Measurements from ENCODE around the gene IPP.
"Not testable (repeated sequence)": the region's sequence is repeated elsewhere in the genome, so short reads cannot be mapped to it uniquely, and the experiment has no call there.

DNA sequence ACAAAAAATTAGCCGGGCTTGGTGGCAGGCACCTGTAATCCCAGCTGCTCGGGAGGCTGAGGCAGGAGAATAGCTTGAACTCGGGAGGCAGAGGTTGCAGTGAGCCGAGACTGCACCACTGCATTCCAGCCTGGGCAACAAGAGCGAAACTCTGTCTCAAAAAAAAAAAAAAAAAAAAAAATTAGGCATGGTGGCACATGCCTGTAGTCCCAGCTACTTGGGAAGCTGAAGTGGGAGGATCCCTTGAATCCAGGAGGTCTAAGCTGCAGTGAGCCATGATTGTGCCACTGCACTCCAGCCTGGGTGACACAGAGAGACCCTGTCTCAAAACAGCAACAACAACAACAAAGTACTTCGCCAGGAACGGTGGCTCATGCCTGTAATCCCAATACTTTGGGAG, 73.9 kb downstream of the IPP start:
- TF ChIP-seq POLR2A (IDR thresholded peaks at IDR 0.05), result not testable (repeated sequence)
- TF ChIP-seq, protein P1, sequence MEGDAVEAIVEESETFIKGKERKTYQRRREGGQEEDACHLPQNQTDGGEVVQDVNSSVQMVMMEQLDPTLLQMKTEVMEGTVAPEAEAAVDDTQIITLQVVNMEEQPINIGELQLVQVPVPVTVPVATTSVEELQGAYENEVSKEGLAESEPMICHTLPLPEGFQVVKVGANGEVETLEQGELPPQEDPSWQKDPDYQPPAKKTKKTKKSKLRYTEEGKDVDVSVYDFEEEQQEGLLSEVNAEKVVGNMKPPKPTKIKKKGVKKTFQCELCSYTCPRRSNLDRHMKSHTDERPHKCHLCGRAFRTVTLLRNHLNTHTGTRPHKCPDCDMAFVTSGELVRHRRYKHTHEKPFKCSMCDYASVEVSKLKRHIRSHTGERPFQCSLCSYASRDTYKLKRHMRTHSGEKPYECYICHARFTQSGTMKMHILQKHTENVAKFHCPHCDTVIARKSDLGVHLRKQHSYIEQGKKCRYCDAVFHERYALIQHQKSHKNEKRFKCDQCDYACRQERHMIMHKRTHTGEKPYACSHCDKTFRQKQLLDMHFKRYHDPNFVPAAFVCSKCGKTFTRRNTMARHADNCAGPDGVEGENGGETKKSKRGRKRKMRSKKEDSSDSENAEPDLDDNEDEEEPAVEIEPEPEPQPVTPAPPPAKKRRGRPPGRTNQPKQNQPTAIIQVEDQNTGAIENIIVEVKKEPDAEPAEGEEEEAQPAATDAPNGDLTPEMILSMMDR (IDR thresholded peaks at IDR 0.05), result not testable (repeated sequence)
